Measurements from ENCODE around the gene RXRG. TPM values are rescaled to one million over a fixed set of nuclear protein-coding genes. Genes with fewer than 3 reads are reported as not detected.

RXRG gene
- total and polyA plus RNA-seq, 2 donors (not counting 1 experiment from before 2014, with no cell fraction given): not detected

DNA sequence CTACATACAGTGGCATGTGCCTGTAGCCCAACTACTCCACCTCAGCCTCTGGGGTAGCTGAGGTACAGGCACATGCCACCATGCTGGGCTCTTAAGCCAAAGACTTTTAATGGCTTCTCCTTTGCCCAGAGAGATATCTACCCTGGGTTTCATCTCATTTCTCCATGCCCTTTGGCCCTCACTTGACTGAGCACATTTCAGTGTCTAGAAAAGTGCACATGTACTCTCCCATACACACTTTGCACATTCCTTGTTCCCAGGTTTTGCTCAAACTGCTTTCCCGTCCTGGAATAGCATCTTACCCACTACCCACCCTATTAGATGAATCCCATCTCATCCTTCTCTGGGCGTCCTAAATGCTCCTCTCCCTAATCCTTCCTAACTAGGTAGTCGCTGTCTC, 10.2 kb upstream of the RXRG start:
- Histone ChIP-seq H2AFZ (ENCODE audit: insufficient read depth, low read depth, low read length, poor library complexity, severe bottlenecking) (no peak overlapping the region), H3K36me3 (replicated peaks in 1 of 2; ENCODE audit: control extremely low read depth in 1 of 2, control insufficient read depth in 1 of 2, extremely low read depth in 1 of 2, insufficient read depth in 2 of 2, low read length in 1 of 2) (no peaks in the 10 kb centered on the region), H3K4me1 (ENCODE audit: control insufficient read depth in 2 of 2, insufficient read depth in 2 of 2, low read length in 2 of 2) (no peaks in the 10 kb centered on the region), H3K79me2 (ENCODE audit: control insufficient read depth, insufficient read depth, low read length) (no peaks in the 10 kb centered on the region), H3K27ac (ENCODE audit: low read length in 2 of 2) (no peak overlapping the region), H3K4me2 (replicated peaks; ENCODE audit: low read depth, low read length, poor library complexity, severe bottlenecking) (no peak overlapping the region), H3K9me3 (ENCODE audit: control extremely low read depth in 1 of 3, control insufficient read depth in 2 of 3, insufficient read depth in 1 of 3, low read length in 2 of 3) (no peaks in the 10 kb centered on the region), H3K4me3 (ENCODE audit: control extremely low read depth in 1 of 5, extremely low read depth in 1 of 5, insufficient read depth in 1 of 5, low read depth in 2 of 5, low read length in 4 of 5) (no peak overlapping the region), H3K9ac (ENCODE audit: low read length) (no peak overlapping the region), H4K20me1 (ENCODE audit: control insufficient read depth, insufficient read depth, low read length, poor library complexity, severe bottlenecking) (no peaks in the 10 kb centered on the region), H3K27me3 (replicated peaks in 1 of 4; ENCODE audit: control extremely low read depth in 1 of 4, control insufficient read depth in 3 of 4, insufficient read depth in 4 of 4, low read length in 3 of 4) (peaks cover 0 to 4% (median 1%) of the 10 kb centered on the region in 4 experiments)
- TF ChIP-seq EZH2 (IDR thresholded peaks at IDR 0.05; ENCODE audit: borderline replicate concordance, insufficient read depth, low read depth, low read length, poor library complexity, severe bottlenecking): no peak
- TF ChIP-seq, protein P1, sequence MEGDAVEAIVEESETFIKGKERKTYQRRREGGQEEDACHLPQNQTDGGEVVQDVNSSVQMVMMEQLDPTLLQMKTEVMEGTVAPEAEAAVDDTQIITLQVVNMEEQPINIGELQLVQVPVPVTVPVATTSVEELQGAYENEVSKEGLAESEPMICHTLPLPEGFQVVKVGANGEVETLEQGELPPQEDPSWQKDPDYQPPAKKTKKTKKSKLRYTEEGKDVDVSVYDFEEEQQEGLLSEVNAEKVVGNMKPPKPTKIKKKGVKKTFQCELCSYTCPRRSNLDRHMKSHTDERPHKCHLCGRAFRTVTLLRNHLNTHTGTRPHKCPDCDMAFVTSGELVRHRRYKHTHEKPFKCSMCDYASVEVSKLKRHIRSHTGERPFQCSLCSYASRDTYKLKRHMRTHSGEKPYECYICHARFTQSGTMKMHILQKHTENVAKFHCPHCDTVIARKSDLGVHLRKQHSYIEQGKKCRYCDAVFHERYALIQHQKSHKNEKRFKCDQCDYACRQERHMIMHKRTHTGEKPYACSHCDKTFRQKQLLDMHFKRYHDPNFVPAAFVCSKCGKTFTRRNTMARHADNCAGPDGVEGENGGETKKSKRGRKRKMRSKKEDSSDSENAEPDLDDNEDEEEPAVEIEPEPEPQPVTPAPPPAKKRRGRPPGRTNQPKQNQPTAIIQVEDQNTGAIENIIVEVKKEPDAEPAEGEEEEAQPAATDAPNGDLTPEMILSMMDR (IDR thresholded peaks at IDR 0.05): no peak
- Mint-ChIP-seq H3K4me3 (no peak overlapping the region), H3K27ac (no peak overlapping the region), H3K4me1 (no peaks in the 10 kb centered on the region), H3K9me3 (ENCODE audit: insufficient read depth) (no peaks in the 10 kb centered on the region), H3K27me3 (peaks cover 49% of the 10 kb centered on the region)
- ChIA-PET POLR2A (no interaction called here), CTCF (no interaction called here)
- intact Hi-C loops (cut with micrococcal nuclease): no loop called here
- DNase-seq (no peak), ATAC-seq (ENCODE audit: low read depth) (no peak)
- WGBS (ENCODE audit: insufficient coverage): 78% methylated on average over 3 of the region's 3 CpGs

DNA sequence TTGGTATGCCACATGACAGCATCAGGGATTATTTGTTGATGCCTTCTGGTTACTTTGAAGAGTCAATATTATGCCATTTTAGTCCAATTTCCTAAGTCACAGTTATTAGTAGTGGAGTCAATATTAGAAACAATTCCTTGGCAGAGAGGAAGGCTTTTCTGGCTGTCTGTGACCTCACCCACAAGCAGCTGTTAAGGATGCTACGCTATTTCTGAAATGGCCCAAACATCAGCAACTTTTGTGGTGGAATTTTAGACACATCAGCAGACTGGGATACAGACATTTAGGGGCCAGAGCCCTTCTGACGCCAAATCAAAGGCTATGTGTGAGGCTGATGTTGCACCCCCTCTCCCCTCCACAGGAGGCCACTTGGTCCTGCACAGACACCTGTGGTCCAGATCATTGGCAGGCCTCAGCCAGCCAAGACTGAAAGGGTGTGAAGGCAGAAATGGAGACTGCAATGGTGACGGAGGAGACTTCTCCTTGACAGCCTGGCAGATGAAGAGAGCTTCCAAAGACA, 9.2 kb upstream of the RXRG start:
- no peaks in the 10 kb centered on the region for H3K36me3 ChIP-seq (replicated peaks in 1 of 2; ENCODE audit: control extremely low read depth in 1 of 2, control insufficient read depth in 1 of 2, extremely low read depth in 1 of 2, insufficient read depth in 2 of 2, low read length in 1 of 2)
- no peak overlapping the region for H3K4me2 ChIP-seq (replicated peaks; ENCODE audit: low read depth, low read length, poor library complexity, severe bottlenecking)
- intact Hi-C loops (cut with micrococcal nuclease): no loop called here
- no peak overlapping the region for H3K9ac ChIP-seq (ENCODE audit: low read length)
- POLR2A ChIA-PET: no interaction called here
- no peaks in the 10 kb centered on the region for H3K9me3 ChIP-seq (ENCODE audit: control extremely low read depth in 1 of 3, control insufficient read depth in 2 of 3, insufficient read depth in 1 of 3, low read length in 2 of 3)
- Mint-ChIP-seq H3K4me3 (no peak overlapping the region), H3K27ac (no peak overlapping the region), H3K27me3 (peaks cover 48% of the 10 kb centered on the region), H3K4me1 (no peaks in the 10 kb centered on the region), H3K9me3 (ENCODE audit: insufficient read depth) (no peaks in the 10 kb centered on the region)
- no peaks in the 10 kb centered on the region for H3K79me2 ChIP-seq (ENCODE audit: control insufficient read depth, insufficient read depth, low read length)
- peaks cover 0 to 6% (median 4%) of the 10 kb centered on the region in 4 experiments for H3K27me3 ChIP-seq (replicated peaks in 1 of 4; ENCODE audit: control extremely low read depth in 1 of 4, control insufficient read depth in 3 of 4, insufficient read depth in 4 of 4, low read length in 3 of 4)
- no peaks in the 10 kb centered on the region for H4K20me1 ChIP-seq (ENCODE audit: control insufficient read depth, insufficient read depth, low read length, poor library complexity, severe bottlenecking)
- no peak overlapping the region for H3K27ac ChIP-seq (ENCODE audit: low read length in 2 of 2)
- H2AFZ ChIP-seq (ENCODE audit: insufficient read depth, low read depth, low read length, poor library complexity, severe bottlenecking): no peak overlapping the region
- H3K4me1 ChIP-seq (ENCODE audit: control insufficient read depth in 2 of 2, insufficient read depth in 2 of 2, low read length in 2 of 2): no peaks in the 10 kb centered on the region
- CTCF ChIA-PET: no interaction called here
- TF ChIP-seq, protein P1 (IDR thresholded peaks at IDR 0.05): no peak
- TF ChIP-seq EZH2 (IDR thresholded peaks at IDR 0.05; ENCODE audit: borderline replicate concordance, insufficient read depth, low read depth, low read length, poor library complexity, severe bottlenecking): no peak
- ATAC-seq (ENCODE audit: low read depth) (no peak), DNase-seq (no peak)
- H3K4me3 ChIP-seq (ENCODE audit: control extremely low read depth in 1 of 5, extremely low read depth in 1 of 5, insufficient read depth in 1 of 5, low read depth in 2 of 5, low read length in 4 of 5): no peak overlapping the region
- WGBS (ENCODE audit: insufficient coverage): 89% methylated on average over 3 of the region's 3 CpGs

Measured in B cell (primary cell).